HG03108 (cell line): ENCODE measurements around the gene HYAL4.
A peak's percentile ranks its signal among the peaks of the same experiment; 100 is the strongest.
"Not testable (repeated sequence)": the region's sequence is repeated elsewhere in the genome, so short reads cannot be mapped to it uniquely, and the experiment has no call there.

Experiments
- ATAC-seq: cut with Tn5 transposase; IDR thresholded peaks from one replicate; pipeline ENCODE4 v1.9.1; 2021; ENCODE audit warnings: moderate library complexity; ENCODE audit not compliant: unreplicated experiment

The HYAL4 gene

GRCh38 chr7:123846217-123846891, 1.4 kb downstream of the HYAL4 start:
- ATAC-seq, result no peak

- ATAC-seq, result no peak
Observed at GRCh38 chr7:123847868-123848267, 2.9 kb downstream of the HYAL4 start.

DNA sequence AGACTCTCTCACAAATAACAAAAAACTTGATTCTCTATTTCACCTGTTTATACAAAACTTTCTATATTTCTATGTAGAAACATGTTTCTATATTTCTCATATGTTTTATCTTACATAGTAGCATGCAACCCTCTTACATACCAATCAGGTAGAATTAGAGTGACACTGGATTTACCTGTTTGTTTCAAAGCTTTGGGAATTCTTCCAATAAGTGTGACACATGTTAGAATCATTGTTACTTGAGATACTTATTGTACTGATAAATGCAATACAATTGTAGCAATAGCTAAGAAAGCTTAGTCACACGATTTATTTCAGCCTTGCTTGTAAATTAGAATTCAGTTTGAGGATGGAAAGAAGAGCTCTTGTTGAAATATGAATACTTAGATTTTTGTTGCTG, 4.9 kb downstream of the HYAL4 start:
- ATAC-seq, result no peak

GRCh38 chr7:123851404-123851803, 6.4 kb downstream of the HYAL4 start:
- not testable (repeated sequence) for ATAC-seq

- ATAC-seq, result not testable (repeated sequence)
Observed at GRCh38 chr7:123854291-123854690, 9.3 kb downstream of the HYAL4 start.

GRCh38 chr7:123856428-123856827, 11.5 kb downstream of the HYAL4 start:
- ATAC-seq, result not testable (repeated sequence)

- ATAC-seq, result no peak
Observed at GRCh38 chr7:123860848-123861247, 15.9 kb downstream of the HYAL4 start.

- no peak for ATAC-seq
Observed at GRCh38 chr7:123862775-123863174, 17.8 kb downstream of the HYAL4 start.

DNA sequence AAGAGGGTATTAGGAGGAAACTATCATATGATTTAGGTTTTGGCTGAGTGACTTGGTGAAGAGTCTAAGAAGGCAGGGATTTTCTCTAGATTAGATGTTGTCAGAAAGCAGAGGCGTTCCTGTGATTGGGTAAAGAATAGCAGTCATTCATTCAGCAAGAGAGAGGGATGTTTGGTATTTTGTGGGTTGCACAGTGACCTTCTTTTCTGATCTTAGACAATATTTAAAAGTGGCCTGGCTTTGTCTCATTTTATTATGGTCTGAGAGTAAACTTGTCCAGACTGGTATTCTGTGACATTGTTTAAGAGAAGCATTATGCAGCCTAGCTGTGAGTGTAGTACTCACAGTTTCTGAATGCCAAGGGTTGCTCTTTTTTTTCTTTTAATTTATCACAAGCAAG, 18.5 kb downstream of the HYAL4 start:
- no peak for ATAC-seq

GRCh38 chr7:123864012-123864411, 19.0 kb downstream of the HYAL4 start:
- ATAC-seq, result no peak

DNA sequence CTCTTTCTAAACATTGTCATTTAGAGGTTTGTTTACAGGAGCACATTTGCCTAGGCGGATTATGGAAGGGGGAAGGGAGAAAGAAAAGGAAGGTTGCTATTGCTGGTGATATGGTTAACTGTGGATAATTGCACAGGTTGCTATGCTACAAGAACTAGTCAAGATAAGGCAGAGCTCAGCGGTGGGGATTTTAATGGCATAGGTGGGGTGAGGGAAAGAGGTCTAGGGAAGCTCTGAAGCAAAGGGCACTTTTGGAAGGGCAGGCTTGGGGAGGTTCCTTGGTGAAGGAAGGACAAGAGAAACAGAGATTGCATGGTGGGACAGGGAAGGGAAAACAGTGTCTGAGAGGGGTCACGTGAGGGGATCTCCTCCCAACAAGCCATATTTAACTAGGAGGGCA, 19.5 kb downstream of the HYAL4 start:
- ATAC-seq, result no peak

DNA sequence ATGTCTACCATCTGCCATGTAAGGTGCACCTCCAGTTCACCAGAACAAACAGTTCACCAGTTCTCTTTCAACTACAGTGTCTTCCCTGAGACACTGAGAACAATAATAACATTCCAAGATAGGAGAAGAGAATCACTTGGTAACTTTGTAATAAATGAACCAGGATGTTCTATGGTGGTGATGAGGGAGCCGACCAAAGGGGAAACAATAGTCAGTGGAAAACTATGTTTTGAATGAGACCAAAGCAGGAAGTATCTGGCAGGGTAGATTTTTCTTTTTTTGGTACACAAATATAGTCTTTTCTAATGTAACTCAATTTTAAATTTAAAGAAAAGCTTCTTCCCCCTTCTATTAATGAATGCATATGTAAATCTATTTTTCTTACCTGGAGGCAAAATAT, 20.0 kb downstream of the HYAL4 start:
- no peak for ATAC-seq

- ATAC-seq, result no peak
Observed at GRCh38 chr7:123865517-123866117, 20.6 kb downstream of the HYAL4 start.

- ATAC-seq, result no peak
Observed at GRCh38 chr7:123867225-123867624, 22.3 kb downstream of the HYAL4 start.

DNA sequence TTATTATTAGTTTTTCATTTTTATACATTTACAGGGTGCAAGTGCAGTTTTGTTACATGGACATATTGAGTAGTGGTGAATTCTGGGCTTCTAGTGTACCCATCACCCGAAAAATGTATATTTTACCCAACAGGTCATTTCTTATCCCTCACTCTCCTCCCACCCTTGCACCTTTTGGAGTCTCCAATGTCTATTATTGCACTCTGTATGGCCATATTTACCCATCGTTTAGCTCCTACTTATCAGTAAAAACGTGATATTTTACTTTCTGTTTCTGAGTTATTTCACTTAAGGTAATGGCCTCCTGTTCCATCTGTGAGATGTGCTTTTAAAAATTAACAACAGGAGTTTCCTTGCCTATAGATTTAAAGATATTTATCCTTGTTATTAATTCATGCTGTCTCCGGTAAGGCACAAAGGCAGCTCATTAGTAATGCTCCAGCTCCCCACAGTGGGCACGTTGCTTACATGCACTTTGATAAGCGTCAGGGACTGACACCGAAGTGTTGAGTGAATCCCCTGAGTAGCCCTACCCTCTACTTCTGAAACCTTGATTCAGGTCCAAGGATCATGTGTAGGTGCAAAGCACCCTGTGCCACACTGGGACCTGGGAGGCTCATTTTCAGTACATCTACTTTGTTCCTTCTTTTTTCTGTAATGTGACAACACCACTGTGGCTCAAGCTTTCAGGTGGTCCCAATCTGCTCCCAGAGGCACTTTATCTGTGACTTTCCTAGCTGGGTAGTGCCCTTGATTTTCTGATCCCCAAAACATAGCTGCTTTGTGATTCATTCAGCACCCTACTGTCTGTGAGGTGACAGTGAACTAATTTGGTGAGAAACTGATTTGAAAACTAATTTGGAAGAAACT, 27.3 kb downstream of the HYAL4 start:
- peak; percentile 84 for ATAC-seq

GRCh38 chr7:123872908-123873307, 27.9 kb downstream of the HYAL4 start:
- no peak for ATAC-seq

DNA sequence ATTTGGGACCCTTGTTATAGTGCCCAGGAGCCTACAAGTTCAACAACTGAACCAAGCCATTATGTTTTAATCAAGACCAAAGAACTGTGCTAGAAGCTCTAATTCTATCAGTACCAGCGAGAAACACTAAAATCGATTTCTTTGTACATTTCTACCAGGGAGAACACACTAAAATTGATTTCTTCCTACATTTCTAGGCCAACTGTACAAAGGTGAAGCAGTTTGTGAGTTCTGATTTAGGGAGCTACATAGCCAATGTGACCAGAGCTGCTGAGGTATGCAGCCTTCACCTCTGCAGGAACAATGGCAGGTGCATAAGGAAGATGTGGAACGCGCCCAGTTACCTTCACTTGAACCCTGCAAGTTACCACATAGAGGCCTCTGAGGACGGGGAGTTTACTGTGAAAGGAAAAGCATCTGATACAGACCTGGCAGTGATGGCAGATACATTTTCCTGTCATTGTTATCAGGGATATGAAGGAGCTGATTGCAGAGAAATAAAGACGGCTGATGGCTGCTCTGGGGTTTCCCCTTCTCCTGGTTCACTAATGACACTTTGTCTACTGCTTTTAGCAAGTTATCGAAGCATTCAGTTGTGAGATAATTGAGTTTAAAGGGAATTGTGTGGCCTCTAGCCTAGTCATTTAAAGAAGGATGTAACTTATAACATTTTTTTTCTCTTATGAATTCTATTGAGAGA, 31.7 kb downstream of the HYAL4 start:
- ATAC-seq, result no peak

DNA sequence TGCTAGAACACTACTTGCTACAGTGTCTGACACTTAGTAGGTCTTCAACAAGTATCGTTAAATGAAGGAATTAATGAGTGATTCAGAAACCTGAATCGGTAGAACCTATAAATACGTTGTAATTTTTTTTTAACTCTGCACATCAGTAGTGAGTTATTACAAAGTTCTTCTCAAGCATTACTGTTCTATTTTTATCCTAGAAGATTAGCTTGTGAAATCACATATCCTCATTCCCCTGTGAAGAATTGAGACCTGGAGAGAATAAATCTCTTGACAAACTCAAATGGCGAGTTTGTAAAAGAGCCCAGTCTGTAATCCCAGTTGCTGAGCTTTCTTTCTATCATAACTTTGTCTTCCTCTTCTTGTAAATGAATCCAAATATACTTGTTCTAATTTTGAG, 34.7 kb downstream of the HYAL4 start:
- no peak for ATAC-seq

GRCh38 chr7:123881300-123881699, 36.3 kb downstream of the HYAL4 start:
- ATAC-seq, result no peak

- ATAC-seq, result no peak
Observed at GRCh38 chr7:123883154-123883553, 38.2 kb downstream of the HYAL4 start.

DNA sequence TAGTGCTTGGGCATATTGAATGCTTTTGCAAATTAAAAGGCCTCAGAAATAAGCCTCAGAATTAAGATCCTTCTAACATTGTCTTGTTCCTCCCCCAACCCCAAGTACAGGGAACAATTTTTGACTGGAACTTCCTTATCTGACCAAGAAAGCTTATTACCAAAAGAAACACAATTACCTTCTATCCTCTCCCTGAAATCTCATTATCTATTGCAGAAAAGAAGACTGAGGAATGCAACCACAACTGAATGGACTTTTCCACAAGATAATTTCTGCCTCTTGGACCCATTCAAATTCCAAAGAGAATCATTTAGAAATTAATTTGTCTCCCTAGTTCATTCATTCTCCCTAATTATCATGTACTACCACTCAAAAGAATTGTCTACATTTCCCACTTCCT, 43.2 kb downstream of the HYAL4 start:
- ATAC-seq, result no peak
